Measurements from ENCODE around the gene MRPS5. TPM values are rescaled to one million over a fixed set of nuclear protein-coding genes. Genes with fewer than 3 reads are reported as not detected.

Gene MRPS5
- 77.2 TPM for total RNA-seq
- long read RNA-seq, transcript MRPS5-201 (12 exons, 1,652 nt), result major isoform, 61 of 68 reads
- long read RNA-seq, partial matches to known transcripts, result 3 of 68 reads
- long read RNA-seq, other reads (novel, unspliced or antisense), result 4 of 68 reads

- peak; percentile 93 for DNase-seq (ENCODE audit: missing footprints)
- intact Hi-C loops (cut with DNase I), result loop anchor here (5.0 kb wide), 1 partner anchor 46 kb away; the partner anchor contains the start of gene ZNF2
- peak; percentile 99 for ATAC-seq
These were observed at the start of gene MRPS5 for GRCh38 chr2:95121407-95122196. MRPS5 (minus strand) TSS chr2:95121808; CDS start chr2:95121791, 17 bp downstream.

GRCh38 chr2:95166065-95166763 lies 44.6 kb upstream of the MRPS5 start:
- DNase-seq (ENCODE audit: missing footprints) (peak; percentile 63), ATAC-seq (no peak)
- intact Hi-C loops (cut with DNase I), result loop anchor here (5.0 kb wide), 2 partner anchors 44 to 236 kb away; partner anchors contain the start of genes FAHD2A and MRPS5

- intact Hi-C loops (cut with DNase I), result loop anchor here (2.0 to 5.0 kb wide), 3 partner anchors 41 to 237 kb away; partner anchors contain the start of genes FAHD2A, MRPS5 and ZNF892
- peak; percentile 98 for ATAC-seq
These were observed 43.9 kb upstream of the MRPS5 start, which contains the start of gene ZNF2 for GRCh38 chr2:95165371-95166064. ZNF2 (plus strand) TSS chr2:95165809; CDS start chr2:95176227, 10,418 bp downstream.

GRCh38 chr2:95165030-95165370 lies 43.4 kb upstream of the MRPS5 start:
- intact Hi-C loops (cut with DNase I), result loop anchor here (2.0 to 5.0 kb wide), 3 partner anchors 42 to 237 kb away; partner anchors contain the start of genes FAHD2A, MRPS5 and ZNF892
- DNase-seq (ENCODE audit: missing footprints), result no peak
- ATAC-seq, result no peak

More at GRCh38 chr2:95165371-95166064, 43.9 kb upstream of the MRPS5 start, which contains the start of gene ZNF2:
- peak; percentile 98 for DNase-seq (ENCODE audit: missing footprints)

GRCh38 chr2:95159690-95160449 lies 38.3 kb upstream of the MRPS5 start, which contains the start of gene ZNF514:
ZNF514 (minus strand) TSS chr2:95159848; CDS start chr2:95153253, 6,595 bp downstream.
- peak; percentile 94 for DNase-seq (ENCODE audit: missing footprints)
- intact Hi-C loops (cut with DNase I), result no loop called here
- peak; percentile 95 for ATAC-seq

- DNase-seq (ENCODE audit: missing footprints), result peak; percentile 75
- intact Hi-C loops (cut with DNase I), result no loop called here
These were observed 37.4 kb upstream of the MRPS5 start for GRCh38 chr2:95158891-95159619.

GRCh38 chr2:95158441-95158840 lies 36.8 kb upstream of the MRPS5 start:
- DNase-seq (ENCODE audit: missing footprints) (peak; percentile 64), ATAC-seq (no peak)

More at GRCh38 chr2:95158891-95159619, 37.4 kb upstream of the MRPS5 start:
- peak; percentile 67 for ATAC-seq

GRCh38 chr2:95149397-95149984 lies 27.9 kb upstream of the MRPS5 start:
- intact Hi-C loops (cut with DNase I), result no loop called here
- no peak for DNase-seq (ENCODE audit: missing footprints)

More at GRCh38 chr2:95158441-95158840, 36.8 kb upstream of the MRPS5 start:
- intact Hi-C loops (cut with DNase I), result no loop called here

GRCh38 chr2:95143838-95144237 lies 22.2 kb upstream of the MRPS5 start:
- ATAC-seq (no peak), DNase-seq (ENCODE audit: missing footprints) (no peak)
- intact Hi-C loops (cut with DNase I), result no loop called here

More at GRCh38 chr2:95149397-95149984, 27.9 kb upstream of the MRPS5 start:
- no peak for ATAC-seq

GRCh38 chr2:95138702-95139101 lies 17.1 kb upstream of the MRPS5 start:
- no peak for ATAC-seq
- intact Hi-C loops (cut with DNase I), result no loop called here
- DNase-seq (ENCODE audit: missing footprints), result no peak

- ATAC-seq, result no peak
- intact Hi-C loops (cut with DNase I), result loop anchor here (5.0 kb wide), 1 partner anchor 45 kb away; the partner anchor contains the start of gene ZNF2
These were observed 566 bp upstream of the MRPS5 start for GRCh38 chr2:95122197-95122551.

GRCh38 chr2:95121093-95121406 lies 558 bp downstream of the MRPS5 start:
- DNase-seq (ENCODE audit: missing footprints) (no peak), ATAC-seq (no peak)
- intact Hi-C loops (cut with DNase I), result loop anchor here (5.0 kb wide), 1 partner anchor 46 kb away; the partner anchor contains the start of gene ZNF2

More at GRCh38 chr2:95122197-95122551, 566 bp upstream of the MRPS5 start:
- no peak for DNase-seq (ENCODE audit: missing footprints)

- ATAC-seq (peak; percentile 90), DNase-seq (ENCODE audit: missing footprints) (no peak)
- intact Hi-C loops (cut with DNase I), result loop anchor here (2.0 kb wide), 1 partner anchor 93 kb away; no protein-coding TSS in a partner anchor
These were observed 6.2 kb downstream of the MRPS5 start for GRCh38 chr2:95115418-95115817.

- no peak for DNase-seq (ENCODE audit: missing footprints)
- intact Hi-C loops (cut with DNase I), result no loop called here
- no peak for ATAC-seq
These were observed 8.1 kb downstream of the MRPS5 start for GRCh38 chr2:95113464-95113863.

- intact Hi-C loops (cut with DNase I), result no loop called here
- no peak for DNase-seq (ENCODE audit: missing footprints)
- ATAC-seq, result no peak
These were observed 11.2 kb downstream of the MRPS5 start for GRCh38 chr2:95110395-95110794.

GRCh38 chr2:95109260-95109659 lies 12.3 kb downstream of the MRPS5 start:
- DNase-seq (ENCODE audit: missing footprints) (no peak), ATAC-seq (peak; percentile 50)
- intact Hi-C loops (cut with DNase I), result no loop called here

- intact Hi-C loops (cut with DNase I), result no loop called here
- ATAC-seq (no peak), DNase-seq (ENCODE audit: missing footprints) (no peak)
These were observed 15.5 kb downstream of the MRPS5 start for GRCh38 chr2:95106081-95106480.
